Effector CD8-positive, alpha-beta T cell (primary cell): ENCODE results near the gene NPAS3.

Experiments
- DNase-seq: peaks from one replicate; lab custom pipeline; 2025; lab: John Stamatoyannopoulos, UW

NPAS3 gene

GRCh38 chr14:33586806-33587205, 648.1 kb downstream of the NPAS3 start:
- no peak for DNase-seq

- DNase-seq = no peak
Observed at GRCh38 chr14:33587791-33588190, 649.1 kb downstream of the NPAS3 start.

- no peak for DNase-seq
Observed at GRCh38 chr14:33588771-33589170, 650.1 kb downstream of the NPAS3 start.

GRCh38 chr14:33589334-33589733, 650.7 kb downstream of the NPAS3 start:
- no peak for DNase-seq

GRCh38 chr14:33590891-33591630, 652.4 kb downstream of the NPAS3 start:
- no peak for DNase-seq

GRCh38 chr14:33592297-33592696, 653.6 kb downstream of the NPAS3 start:
- DNase-seq = no peak

- no peak for DNase-seq
Observed at GRCh38 chr14:33596211-33597080, 657.8 kb downstream of the NPAS3 start.

GRCh38 chr14:33598582-33598981, 659.9 kb downstream of the NPAS3 start:
- DNase-seq = no peak

GRCh38 chr14:33602396-33602795, 663.7 kb downstream of the NPAS3 start:
- no peak for DNase-seq

- DNase-seq = no peak
Observed at GRCh38 chr14:33606591-33606990, 667.9 kb downstream of the NPAS3 start.

GRCh38 chr14:33609582-33609981, 670.9 kb downstream of the NPAS3 start:
- DNase-seq = no peak

GRCh38 chr14:33610121-33610520, 671.4 kb downstream of the NPAS3 start:
- DNase-seq = no peak

GRCh38 chr14:33611405-33612196, 672.9 kb downstream of the NPAS3 start:
- DNase-seq = no peak

GRCh38 chr14:33612197-33612505, 673.5 kb downstream of the NPAS3 start:
- DNase-seq = no peak

- DNase-seq = no peak
Observed at GRCh38 chr14:33617154-33617553, 678.5 kb downstream of the NPAS3 start.

GRCh38 chr14:33618361-33619105, 679.9 kb downstream of the NPAS3 start:
- no peak for DNase-seq

GRCh38 chr14:33622496-33622895, 683.8 kb downstream of the NPAS3 start:
- DNase-seq = no peak

GRCh38 chr14:33629792-33630191, 691.1 kb downstream of the NPAS3 start:
- DNase-seq = no peak

- DNase-seq = no peak
Observed at GRCh38 chr14:33631021-33631420, 692.3 kb downstream of the NPAS3 start.

- DNase-seq = no peak
Observed at GRCh38 chr14:33631441-33631840, 692.8 kb downstream of the NPAS3 start.

GRCh38 chr14:33634631-33635030, 696.0 kb downstream of the NPAS3 start:
- no peak for DNase-seq

- no peak for DNase-seq
Observed at GRCh38 chr14:33636716-33637115, 698.0 kb downstream of the NPAS3 start.
